Head of caudate nucleus (tissue), 42 donors: ENCODE data around the gene FBN3.

Source experiments
- DNase-seq, 42 donors: peaks; one replicate each; pipeline versions ENCODE4 v3.0.0 to v3.0.0-alpha.2; 2020 to 2021; ENCODE audit warnings: mixed read lengths in 7 of 42
- intact Hi-C: fragments of 100-400 bp; cut with DNase I; formaldehyde crosslinking; loops from one replicate; pipeline ENCODE4 v1.15.0; 2022

FBN3 gene

GRCh38 chr19:8075158-8076074 lies 74.0 kb downstream of the FBN3 start:
- intact Hi-C loops = no loop called here
- no peak for DNase-seq

DNA sequence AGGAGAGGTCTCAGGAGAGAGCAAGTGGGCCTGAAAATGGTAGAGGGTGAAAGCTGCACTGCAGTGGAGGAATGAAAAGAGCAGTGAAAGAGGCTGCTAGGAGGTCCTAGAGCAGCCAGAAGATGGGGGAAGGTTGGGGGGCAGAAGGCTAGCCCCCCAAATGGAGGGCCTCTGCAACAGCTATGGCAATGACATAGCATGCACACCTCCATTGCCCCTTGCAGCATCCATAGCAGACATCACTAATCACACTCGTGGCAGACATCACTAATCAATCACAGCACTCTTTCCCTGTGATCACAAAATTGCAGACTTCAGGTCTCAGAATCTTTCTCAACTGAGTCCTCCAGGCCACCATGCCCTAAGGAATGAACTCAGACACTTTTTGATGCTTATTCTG lies 74.9 kb downstream of the FBN3 start:
- intact Hi-C loops = no loop called here
- DNase-seq = no peak

DNA sequence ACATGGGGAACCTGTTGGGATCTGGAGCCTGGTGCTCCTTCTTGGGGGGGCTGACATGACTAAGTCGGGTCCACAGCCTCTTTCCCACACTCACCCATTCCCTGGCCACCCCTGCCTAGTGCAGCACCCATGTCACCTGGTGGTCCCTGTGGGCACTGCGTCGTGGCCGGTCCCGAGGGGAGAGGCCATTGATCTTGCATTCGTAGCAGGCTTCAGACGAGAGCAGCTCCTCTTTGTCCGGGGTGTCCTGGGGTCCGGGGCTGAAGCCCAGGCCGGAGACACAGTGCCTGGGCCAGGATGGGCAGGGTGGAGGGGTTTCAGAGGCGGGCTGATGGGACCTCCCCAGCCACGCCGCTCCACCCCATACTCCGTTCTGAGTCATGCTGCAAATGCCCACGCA lies 77.5 kb downstream of the FBN3 start:
- intact Hi-C loops = no loop called here
- no peak for DNase-seq

GRCh38 chr19:8069096-8069973 lies 80.1 kb downstream of the FBN3 start:
- intact Hi-C loops = no loop called here
- DNase-seq = peak in 27 of 42 donors; percentile 8 to 66 (median 25)

DNA sequence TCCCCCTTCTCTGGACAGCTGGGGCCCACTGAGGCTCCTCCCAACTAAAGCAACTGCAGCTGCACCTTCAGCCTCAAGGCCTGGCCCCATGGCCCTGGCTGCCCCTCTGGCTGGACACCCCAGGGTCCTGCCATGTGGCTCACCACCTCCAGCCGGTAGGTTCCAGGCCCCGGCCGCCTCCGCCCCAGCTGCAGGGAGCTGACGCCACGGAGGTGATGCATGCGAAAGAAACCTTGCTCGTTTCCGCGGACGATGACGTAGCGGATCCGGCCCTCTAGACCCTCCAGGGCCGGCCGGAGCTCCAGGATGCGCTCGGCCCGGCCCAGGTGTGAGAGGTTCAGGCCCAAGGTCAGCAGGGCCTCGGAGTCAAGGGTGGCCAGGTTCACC lies 83.5 kb downstream of the FBN3 start:
- no peak for DNase-seq
- intact Hi-C loops = no loop called here

DNA sequence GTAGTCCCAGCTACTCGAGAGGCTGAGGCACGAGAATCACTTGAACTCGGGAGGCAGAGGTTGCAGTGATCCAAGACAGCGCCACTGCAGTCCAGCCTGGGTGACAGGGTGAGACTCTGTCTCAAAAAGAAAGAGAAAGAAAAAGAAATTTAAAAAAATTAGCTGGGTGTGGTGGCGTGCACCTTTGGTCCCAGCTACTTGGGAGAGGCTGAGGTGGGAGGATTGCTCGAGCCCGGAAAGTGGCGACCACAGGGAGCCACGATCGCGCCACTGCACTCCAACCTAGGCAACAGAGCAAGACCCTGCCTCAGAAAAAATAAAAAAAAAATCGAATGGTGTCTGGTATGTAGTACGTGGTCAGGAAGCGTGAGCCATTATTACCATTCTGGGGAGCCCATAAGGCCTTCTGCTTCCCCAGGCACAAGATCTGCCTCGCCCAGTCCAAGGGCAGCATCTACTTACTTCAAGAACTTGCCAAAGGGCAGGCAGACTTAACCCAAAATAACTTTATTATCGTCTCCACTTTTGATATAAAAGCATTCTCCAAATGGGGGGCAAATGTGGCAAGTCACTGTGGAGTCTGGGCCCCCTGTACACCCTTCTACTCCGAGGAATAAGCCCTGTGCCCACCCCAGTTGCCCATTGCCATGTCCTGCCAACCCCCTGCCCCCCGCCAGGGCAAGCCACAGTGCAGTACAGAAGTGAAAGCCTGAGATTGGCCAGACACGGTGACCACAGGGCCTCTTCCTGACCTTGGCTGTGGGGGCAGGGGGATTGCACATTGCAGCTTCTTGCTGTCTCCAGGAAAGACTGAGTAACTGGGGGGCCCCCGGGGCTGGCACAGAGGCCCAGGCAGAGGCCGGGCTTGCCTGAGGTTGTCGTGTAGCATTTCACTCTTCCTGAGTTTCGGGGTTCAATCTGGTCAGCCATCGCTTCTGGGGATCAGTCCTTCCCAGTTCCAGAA lies 84.2 kb downstream of the FBN3 start:
- DNase-seq = peak in 15 of 42 donors; percentile 3 to 47 (median 35)
- intact Hi-C loops = no loop called here

GRCh38 chr19:8057545-8058270 lies 91.7 kb downstream of the FBN3 start:
- DNase-seq = no peak
- intact Hi-C loops = no loop called here

DNA sequence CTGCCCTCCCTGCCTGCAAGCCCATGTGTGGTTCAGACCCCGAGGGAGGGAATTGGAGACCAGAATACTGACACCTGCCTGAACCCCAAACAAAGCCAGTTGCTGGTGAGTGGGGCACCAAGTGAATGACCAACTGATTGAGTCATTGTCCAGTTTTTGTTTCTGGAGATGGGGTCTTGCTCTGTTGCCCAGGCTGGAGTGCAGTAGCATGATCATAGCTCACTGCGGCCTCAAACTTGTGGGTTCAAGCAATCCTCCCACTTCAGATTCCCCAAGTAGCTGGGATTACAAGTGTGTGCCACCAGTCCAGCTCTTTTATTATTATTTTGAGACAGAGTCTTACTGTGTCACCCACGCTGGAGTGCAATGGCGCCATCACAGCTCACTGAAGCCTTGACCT lies 92.9 kb downstream of the FBN3 start:
- no peak for DNase-seq
- intact Hi-C loops = no loop called here

- intact Hi-C loops = no loop called here
- no peak for DNase-seq
Measured at GRCh38 chr19:8054169-8054568, 95.2 kb downstream of the FBN3 start.

- no peak for DNase-seq
- intact Hi-C loops = no loop called here
Measured at GRCh38 chr19:8052464-8052859, 96.9 kb downstream of the FBN3 start, which contains the start of gene CCL25. TSS of gene CCL25 (plus strand) at chr19:8052760. CDS start at chr19:8053050, 290 bp downstream.

DNA sequence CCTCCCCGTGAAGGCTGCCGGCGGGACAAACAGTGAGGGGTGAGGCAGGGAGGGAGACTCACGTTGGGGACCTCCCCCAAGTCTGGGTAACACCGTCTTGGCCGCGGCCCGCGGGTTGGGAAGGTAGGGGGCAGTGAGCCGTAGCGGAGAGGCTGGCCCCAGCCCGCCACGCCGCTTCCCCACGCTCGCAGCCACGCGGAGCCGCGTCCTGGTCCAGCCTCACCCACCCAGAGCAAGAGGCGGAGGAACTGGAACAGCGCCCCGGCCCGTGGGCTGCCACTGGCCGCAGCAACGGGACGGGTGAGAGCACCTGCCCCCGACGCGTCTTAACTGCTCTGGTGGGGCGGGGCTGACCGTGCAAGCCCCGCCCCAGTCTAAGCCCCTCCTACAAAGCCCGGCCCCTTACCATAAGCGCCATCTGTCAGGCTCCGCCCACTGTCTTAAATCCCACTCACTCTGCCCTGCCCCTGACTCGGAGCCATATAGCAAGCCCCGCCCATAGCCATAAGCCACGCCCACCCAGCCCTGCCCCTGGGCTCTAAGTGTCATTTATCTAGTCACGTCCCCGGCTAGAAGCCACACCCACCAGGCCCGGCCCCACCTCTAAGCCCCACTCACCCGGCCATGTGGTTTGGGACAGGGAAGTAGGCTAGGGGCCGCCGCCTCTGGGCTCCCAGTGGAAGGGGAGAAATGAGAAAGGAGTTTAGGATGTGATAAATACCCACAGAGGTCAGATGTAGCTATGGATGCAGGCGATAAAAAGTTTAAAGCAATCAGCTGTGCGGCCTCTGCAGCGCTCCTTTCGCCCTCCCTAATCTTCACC lies 98.9 kb downstream of the FBN3 start:
- DNase-seq = peak; percentile 40 to 91 (median 72)
- intact Hi-C loops = no loop called here

DNA sequence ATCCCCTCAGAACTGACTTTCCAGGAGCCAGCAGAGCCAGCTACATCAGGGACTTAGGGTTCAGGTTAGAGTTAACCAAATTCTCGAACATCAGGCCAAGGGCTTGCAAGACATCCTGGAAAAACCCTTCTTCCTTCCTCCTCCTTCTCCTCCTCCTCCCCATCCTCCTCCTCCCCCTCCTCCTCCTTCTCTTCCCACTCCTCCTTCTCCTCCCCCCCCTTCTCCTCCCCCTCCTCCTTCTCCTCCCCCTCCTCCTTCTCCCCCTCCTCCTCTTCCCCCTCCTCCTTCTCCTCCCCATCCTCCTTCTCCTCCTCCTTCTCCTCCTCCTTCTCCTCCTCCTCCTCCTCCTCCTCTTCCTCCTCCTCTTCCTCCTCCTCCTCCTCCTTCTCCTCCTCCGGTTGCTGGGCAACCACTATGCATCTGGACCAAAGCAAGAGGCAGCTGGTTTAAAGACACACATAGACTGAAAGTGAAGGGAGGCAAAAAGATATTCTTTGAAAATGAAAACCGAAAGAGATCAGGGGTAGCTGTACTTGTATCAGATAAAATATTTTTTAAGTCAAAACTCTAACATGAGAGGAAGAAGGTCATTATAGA lies 102.7 kb downstream of the FBN3 start:
- DNase-seq = no peak
- intact Hi-C loops = no loop called here

DNA sequence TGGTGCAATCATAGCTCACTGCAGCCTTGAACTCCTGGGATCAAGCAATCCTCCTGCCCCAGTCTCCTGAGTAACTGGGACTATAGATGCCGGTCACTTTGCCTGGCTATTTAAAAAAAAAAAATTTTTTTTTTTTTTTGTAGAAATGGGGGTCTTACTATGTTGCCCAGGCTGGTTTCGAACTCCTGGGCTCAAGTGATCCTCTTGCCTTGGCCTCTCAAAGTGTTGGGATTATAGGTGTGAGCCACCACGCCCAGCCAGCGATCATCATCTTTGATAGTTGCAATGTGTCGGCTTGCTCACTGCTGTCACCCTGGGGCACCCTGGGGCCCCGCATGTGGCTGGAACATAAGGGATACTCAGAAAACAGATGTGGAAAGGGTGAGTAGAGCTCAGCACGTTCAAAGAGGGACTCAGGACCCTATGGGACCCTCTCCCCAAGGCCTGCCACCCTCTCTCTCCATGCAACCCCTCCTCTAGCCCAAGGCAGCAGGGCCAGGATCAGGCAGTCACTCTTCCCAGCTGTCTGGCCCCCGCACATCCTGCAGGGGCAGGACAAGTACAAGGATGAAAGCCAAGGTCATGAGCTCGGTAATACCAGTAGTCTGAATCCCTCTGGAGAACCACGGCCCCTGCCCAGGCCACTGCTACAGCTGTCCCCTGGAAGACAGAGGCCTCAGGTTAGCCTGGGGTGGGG lies 103.4 kb downstream of the FBN3 start:
- intact Hi-C loops = no loop called here
- DNase-seq = no peak

GRCh38 chr19:8044018-8044417 lies 105.4 kb downstream of the FBN3 start:
- DNase-seq = no peak
- intact Hi-C loops = no loop called here

DNA sequence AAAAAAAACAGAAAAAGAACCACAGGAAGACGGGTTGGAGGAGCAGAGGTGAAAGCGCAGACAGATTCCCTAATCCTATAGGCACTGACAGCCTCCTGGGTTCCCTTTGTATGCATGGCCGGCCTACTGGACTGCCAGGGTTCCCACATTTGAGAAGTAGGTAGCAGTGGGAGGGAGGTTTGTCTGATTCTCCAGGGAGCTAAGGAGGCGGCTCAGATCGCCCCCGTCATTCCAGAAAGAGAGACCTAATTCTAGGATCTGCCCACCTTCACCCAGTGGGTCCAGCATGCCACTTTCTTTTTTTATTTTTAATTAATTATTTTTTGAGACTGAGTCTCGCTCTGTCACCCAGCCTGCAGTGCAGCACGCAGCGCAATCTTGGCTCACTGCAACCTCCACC lies 106.5 kb downstream of the FBN3 start:
- DNase-seq = peak in 1 of 42 donors; percentile 14

GRCh38 chr19:8041531-8041931 lies 107.9 kb downstream of the FBN3 start:
- no peak for DNase-seq
- intact Hi-C loops = no loop called here

More for the DNA sequence above, 106.5 kb downstream of the FBN3 start:
- intact Hi-C loops = no loop called here
